GM21423 (cell line): ENCODE results near the gene GBP7.
"Not testable (repeated sequence)": the region's sequence is repeated elsewhere in the genome, so short reads cannot be mapped to it uniquely, and the experiment has no call there.

Experiments used
- ATAC-seq: cut with Tn5 transposase; IDR thresholded peaks from one replicate; pipeline ENCODE4 v1.9.1; 2021; ENCODE audit warnings: mild to moderate bottlenecking, moderate library complexity; ENCODE audit not compliant: unreplicated experiment

The GBP7 gene, protein sequence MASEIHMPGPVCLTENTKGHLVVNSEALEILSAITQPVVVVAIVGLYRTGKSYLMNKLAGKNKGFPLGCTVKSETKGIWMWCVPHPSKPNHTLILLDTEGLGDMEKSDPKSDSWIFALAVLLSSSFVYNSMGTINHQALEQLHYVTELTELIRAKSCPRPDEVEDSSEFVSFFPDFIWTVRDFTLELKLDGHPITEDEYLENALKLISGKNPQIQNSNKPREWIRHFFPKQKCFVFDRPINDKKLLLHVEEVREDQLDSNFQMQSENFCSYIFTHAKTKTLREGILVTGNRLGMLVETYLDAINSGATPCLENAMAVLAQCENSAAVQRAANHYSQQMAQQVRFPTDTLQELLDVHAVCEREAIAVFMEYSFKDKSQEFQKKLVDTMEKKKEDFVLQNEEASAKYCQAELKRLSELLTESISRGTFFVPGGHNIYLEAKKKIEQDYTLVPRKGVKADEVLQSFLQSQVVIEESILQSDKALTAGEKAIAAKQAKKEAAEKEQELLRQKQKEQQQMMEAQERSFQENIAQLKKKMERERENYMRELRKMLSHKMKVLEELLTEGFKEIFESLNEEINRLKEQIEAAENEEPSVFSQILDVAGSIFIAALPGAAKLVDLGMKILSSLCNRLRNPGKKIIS

DNA sequence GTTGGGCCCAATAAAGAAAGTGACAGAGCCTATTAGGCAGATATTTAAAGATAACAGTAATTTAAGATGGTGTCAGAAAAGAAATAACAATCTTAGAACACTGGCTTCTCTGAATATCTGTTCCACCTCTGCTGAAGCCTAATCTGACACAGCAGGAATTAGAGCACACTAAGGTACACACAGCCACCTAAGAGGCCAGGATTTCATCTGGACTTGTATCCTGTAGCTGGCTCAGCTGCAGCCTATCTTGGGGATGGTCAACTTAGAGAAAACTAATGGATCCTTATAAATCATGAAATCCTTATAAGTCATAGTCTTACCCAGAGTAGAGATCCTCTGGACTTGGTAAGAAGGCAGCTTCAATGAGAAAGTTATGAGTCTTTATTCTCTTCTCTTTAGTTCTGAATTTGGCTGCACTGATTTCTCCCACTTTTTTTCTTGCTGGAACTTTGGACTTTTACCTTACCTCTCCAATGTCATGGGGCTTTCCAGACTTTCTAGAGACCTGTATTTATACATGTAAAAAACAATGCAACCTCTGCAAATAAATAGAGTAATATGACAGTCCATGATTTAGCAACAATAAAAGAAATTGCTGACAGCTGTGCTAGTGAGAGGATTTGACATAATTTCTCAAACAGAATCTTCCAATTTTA is at the start of gene GBP7:
TSS of gene GBP7 (minus strand) at position 403 of the 656 bp plus-strand sequence. CDS start 4,068 bp downstream, outside the sequence.
- ATAC-seq = no peak

DNA sequence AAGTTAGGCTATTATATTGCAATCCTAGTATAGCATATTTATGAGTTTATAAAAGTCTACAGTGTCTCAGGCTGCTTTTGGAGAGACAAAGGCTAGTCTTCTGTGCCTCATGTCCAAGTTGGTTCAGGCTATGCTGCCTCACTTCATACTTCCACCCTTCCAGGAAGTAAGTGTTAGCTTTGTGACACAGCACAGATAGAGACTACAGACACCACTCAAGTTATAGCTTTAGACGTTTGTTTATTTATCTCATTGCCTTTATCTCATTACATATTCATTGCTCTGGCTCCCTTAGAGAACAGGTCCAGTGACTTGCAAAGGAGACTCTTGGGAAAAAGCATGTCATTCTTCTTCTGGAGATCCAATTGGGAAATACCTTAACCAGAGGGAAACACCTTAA is 45.5 kb upstream of the GBP7 start:
- no peak for ATAC-seq

DNA sequence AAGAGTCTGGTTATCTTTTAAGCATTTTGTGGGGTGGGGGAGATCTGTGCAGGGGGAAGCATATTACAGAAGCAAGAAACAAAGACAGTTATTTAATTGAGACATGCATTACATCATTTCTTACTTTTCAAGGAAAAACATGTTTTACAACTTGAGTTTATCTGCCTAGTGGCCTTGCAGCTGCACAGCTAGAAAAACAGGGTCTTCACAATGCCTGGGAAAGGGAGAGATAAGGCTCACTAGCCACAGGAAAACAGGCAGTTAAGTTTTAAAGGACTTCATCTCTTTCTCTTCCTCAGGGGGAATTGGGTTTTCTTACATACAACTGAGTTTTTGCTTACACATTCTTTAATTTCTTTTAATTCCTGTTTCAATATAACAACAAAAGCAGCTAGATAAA is 44.0 kb upstream of the GBP7 start:
- not testable (repeated sequence) for ATAC-seq

DNA sequence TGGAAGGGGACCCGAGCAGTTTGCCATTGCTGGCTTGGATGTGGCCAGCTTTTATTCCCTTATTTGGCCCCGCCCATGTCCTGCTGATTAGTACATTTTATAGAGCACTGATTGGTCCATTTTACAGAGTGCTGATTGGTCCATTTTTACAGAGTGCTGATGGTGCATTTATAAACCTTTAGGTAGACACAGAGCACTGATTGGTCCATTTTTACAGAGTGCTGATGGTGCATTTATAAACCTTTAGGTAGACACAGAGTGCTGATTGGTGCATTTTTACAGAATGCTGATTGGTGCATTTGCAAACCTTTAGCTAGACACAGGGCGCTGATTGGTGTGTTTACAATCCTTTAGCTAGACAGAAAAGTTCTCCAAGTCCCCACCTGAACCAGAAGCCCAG is 43.1 kb upstream of the GBP7 start:
- ATAC-seq = not testable (repeated sequence)

DNA sequence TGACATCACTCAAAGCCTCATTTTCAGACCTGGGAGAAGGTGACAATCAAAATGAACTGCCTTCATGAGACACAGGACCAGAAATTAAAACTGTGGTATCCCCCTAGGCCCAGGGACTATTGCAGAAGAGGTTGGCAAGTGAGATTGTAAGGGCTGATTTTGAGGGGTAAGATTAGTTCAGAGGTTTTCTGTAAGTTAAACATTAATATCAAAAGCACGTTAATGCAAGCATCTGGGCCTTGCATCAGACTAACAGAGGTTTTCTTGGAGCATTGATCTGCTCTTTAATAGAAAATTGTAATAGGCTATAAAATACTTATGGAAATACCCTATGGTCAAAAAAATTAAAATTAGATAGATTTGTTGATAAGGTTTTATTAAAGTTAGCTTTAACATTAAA is 37.5 kb upstream of the GBP7 start:
- no peak for ATAC-seq

DNA sequence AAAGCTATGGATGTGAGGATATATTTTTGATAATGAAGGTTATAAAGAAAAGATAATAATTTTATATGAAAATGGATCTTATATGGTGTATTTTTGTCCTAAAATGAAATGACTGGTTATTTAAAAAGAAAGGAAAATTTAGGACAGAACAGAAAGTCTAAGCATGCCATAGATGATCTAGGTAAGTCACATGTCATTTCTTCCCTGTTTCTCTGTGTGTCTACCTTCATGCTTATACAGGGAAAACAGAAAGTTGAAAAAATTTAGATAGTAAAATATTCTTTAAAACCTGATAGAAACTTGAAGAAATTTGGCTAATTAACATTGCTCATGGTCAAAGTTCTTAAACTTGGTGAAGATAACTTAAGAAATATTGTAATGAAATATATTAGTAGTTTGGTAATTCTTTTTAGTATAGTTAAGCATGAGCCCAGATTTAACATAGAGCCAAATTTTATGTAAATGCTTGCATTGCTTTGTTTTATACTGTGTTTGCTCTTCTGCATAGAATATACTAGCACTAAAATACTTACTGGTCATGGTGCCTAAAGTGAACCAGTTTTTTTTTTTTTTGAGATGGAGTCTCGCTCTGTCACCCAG is 35.3 kb upstream of the GBP7 start:
- ATAC-seq = no peak

DNA sequence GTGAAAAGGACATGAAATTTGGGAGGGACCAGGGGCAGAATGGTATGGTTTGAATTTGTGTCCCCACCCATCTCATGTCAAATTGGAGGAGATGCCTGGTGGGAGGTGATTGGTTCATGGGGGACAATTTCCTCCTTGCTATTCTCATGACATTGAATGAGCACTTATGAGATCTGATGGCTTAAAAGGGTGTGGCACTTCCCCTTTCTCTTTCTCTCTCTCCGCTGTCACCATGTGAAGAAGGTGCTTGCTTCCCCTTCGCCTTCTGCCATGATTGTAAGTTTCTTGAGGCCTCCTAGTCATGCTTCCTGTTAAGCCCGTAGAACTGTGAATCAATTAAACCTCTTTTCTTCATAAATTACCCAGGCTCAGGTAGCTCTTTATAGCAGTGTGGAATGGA is 30.6 kb upstream of the GBP7 start:
- ATAC-seq = no peak

DNA sequence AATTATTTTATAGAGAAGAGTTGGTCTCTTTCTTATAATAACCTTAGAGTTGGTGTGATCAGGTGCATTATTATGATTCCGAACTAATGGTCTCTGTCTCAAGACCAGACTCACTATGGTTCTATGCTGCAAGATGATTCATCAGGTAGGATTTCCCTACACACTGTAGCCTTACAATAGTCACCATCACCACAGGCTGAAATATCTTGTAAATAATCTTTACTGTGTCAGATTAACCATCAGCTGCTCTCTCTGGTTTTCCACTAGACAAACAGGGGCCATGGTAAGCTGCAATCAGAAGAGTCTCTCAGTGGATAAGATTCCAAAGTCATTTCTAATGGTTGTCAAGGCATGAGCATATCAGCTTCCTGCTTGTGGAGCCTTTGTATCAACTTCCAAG is 27.4 kb upstream of the GBP7 start:
- ATAC-seq = no peak

DNA sequence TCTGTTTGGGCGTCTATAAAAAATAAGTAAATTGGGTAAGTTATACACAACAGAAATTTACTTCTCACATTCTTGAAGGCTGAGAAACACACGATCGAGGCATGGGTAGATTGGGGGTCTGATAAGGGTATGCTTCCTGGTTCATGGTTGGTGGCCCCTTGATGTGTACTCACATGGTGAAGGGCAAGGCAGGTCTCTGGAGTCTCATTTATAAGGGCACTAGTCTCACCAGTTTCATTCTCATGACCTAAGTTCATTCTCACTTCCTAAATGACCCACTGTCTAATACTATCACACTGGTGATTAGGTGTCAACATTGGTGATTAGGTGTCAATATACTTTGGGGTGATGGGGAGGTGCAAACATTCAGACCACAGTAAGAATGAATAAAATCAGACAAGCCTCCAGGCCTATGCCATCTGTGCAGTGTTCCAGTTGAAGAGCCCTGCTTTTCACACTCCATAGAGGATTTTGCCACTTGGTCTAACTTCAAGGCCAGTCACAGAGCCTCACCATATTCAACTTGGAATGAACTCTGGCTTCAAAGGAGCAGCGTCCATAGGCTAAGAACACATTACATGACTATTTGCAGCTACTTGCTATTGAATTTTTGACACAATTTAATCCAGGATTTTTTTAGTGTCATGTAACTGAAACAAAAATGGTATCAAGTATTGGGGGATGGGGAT is 25.4 kb upstream of the GBP7 start:
- ATAC-seq = peak; percentile 73

DNA sequence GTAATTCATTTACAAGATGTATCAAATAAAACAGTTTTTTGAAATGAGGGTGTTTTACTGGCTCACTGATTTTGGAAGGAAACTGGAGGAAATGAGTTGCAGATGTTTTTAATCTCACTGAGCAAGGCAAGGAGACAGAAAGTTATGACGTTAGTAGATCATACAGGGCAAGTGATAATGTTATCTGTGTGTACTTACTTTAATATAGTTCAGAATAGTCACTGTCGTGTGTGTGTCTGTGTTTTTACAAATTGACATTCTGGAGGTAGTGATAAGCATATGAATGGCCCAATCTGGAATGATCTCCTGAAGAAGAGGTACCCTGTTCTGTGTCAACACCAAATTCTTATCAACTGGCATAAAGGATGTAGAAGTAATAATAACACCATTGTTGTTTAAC is 24.9 kb upstream of the GBP7 start:
- ATAC-seq = no peak

DNA sequence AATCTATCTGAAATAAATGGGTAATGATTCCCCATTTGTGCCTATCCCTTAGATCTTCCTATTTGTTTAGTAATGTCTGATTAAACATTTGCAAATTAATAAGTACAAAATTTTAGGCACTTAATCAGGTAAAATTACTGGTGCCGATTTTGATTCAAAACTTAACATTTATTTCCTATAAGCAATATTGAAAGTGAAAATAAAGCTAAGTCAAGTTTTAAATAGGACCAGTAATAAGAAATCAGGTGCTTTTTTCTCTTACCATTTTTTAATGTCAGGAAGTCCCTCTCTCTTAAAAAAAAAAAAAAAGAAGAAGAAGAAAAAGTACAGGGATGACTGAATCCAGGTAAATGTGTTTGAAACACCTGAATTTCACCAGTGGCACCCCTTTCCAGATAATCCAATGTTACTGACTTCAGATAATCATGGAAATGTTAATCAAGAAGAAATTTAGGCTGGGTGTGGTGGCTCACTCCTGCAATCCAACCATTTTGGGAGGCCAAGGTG is 23.8 kb upstream of the GBP7 start:
- ATAC-seq = no peak

DNA sequence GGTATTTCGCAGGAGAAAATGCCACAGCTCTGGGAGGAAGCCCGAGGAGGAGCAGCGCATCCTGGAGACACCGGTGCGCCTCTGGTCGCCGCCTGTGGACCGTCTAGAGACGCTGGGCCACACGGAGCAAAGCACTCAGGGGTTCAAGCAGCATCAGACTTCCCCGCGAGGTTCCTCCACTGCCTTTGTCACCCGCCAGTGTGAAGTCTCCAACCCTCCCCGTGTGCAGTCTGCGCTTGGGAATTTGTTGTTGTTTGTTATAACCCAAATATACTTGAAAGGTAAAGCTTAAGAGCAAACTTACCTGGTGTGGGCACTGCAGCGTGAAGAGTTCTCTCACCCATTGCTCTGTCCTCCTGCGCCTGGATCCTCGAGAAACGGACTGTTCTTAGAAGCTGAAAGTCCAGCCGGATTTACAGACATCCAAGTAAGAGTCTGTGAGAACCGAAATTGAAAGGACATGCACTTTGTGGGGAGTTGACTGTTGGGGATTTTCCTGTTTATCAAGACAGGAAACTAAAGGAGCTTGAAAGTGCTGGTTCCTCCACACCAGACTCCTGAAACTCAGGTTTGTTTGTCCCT is 22.8 kb upstream of the GBP7 start, which contains the start of gene GBP4:
TSS of gene GBP4 (minus strand) at position 452 of the 582 bp plus-strand sequence. CDS start at position 344, 108 bp downstream.
- ATAC-seq = peak; percentile 43

DNA sequence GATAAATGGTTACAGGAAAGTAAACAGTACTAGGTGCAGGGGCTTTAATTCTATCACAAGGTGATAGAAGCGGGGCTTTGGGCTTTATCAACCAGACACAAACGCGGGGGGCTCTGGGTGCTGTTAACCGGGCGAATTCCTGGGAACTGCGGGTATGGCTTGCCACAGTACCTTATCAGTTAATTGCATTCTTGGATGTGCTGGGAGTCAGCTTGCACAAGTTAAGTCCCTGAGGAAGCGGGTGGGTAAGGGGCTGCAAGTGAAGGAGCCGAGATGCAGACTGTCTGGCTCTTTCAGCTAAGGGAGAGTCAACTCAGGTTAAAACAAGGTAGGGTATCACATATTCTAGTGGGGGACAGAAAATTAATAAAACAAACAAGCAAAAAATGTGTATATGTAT is 22.3 kb upstream of the GBP7 start:
- no peak for ATAC-seq

DNA sequence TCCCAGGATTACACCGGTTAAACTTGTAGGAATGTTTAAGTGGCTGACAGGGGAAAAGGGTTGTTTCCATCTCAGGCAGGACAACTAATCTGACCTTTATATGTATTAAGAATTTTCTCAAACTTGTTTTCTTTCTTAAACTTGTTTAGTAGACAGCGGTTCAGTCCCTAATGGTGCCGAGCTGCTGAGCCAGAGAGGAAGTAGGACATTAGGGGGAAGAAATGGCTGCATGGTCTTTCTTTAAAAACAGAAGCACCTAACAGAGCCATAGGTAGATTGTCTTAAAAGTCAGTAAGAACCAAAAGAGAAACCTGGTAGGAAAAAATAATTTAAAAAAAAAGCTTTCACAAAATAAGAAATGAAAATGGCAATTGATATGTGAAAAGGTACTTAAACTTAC is 19.7 kb upstream of the GBP7 start:
- ATAC-seq = no peak

DNA sequence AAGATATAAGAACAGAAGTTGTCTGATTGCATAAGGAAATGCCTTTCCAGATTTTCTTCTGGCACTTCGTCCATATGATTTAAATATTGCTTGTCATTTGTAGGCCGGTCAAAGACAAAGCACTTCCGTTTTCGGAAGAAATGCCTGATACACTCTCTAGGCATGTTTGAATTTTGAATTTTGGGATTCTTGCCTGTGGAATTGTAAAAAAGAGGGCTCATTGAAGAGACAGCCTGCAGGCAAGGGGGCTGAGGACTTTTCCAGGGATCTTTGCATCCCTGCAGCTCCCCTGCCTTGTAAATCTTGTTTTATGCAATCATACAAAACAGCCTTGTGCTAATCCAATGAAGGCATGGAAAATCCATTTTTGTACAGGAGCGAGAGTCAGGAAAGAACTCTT is 15.5 kb upstream of the GBP7 start:
- no peak for ATAC-seq

DNA sequence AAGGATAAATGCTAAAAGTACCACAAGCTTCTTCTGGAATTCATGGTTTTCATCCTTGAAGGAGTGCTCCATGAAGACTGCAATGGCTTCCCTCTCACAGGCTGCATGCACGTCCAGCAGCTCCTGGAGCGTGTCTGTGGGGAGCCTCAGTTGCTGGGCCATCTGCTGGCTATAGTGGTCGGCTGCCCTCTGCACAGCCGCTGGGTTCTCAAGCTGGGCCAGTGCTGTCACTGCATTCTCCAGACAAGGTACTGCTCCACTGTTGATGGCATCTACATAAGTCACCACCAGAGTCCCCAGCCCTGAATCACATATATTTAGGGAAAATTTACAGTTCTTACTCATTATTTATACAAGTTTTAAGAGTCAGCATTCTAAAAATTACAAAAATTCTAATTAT is 14.2 kb upstream of the GBP7 start:
- ATAC-seq = no peak

DNA sequence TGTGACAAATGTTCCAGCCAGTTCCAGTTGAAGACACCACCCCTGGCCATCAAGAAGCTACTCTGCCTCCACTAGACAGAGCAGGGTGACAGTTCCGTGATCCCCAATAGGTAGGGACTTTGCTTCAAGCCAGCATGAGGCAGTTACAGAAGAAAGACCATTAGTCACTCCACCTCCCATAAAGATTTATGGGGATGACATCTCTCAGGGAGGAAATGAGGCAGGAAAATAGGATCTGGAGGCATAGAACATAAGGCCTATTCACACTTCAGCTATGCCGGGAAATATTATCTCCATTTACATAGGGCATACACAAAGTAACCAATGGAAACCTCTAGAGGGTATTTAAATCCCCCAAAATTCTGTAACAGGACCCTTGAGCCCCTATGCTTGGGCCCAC is 3.5 kb upstream of the GBP7 start:
- no peak for ATAC-seq

DNA sequence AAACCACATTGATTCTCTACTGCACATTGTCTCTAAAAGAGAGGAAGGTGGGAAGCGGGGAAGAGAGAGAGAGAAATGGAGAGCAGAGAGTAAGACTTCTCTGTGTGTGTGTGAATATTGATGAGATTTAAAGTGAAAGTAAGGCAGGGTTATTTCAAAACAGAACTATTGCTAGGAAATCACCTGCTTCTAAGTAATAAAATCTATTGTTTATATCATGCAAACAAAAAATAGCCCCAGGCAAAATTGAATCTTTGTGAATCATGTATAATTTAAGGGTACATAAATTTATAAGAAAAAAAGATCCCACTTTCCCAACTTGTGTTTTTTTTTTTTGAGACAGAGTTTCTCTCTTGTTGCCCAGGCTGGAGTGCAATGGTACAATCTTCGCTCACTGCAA is 1.2 kb upstream of the GBP7 start:
- no peak for ATAC-seq

DNA sequence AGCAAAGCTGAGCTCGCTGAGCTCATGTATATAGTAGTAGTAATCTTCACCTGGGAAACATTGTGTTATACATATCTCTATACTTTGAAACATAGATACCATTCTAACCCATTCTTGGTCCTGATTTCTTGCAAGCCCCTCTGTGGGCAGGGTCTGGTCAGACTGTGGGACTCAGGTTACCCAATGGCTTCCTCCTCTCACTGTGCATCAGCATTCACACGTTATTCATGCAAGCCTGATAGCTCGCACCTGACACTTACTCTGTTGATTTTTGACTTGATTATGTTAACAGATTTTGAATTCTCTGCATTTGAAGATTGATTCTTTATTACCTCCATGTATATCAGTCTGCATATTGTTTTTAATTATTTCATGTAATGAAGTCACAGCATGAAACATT is 1.3 kb downstream of the GBP7 start:
- no peak for ATAC-seq

DNA sequence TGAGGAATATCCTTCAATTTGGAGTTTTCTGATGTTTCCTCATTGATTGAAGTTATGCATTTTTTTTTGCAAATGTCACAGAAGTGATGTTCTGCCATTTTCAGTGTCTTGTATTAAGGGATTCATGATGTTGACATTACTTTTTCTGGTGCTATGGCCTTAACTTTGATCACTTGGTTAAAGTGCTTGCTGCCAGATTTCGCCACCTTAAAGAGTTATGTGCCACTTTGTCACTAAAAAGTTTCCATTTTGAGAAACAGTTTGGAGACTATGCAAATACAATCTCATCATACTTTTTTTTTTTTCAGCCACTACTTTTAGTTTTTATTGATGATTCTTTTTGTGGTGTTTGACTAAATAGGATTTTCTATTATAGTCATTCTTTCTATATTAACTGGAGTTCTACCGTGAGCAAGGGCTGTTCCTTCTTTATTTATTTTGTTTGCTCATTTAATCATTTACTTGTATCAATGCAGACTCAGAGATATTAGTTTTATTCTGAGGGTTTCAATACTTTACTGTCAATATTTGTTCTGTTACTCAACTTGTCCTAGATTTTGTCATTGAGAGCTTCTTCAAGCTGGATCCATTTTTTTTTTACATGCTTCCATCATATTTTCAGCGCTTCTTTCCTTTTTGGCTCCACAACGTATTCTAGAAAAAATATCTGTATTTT is 3.2 kb downstream of the GBP7 start:
- no peak for ATAC-seq
